ENCODE results near the gene HTR1B.

Gene HTR1B

GRCh38 chr6:77455271-77455670 is 8.0 kb downstream of the HTR1B start:
- DNase-seq: no peak

GRCh38 chr6:77454386-77454785 is 8.9 kb downstream of the HTR1B start:
- no peak for DNase-seq

GRCh38 chr6:77451466-77451865 is 11.8 kb downstream of the HTR1B start:
- no peak for DNase-seq

- no peak for DNase-seq
Measured at GRCh38 chr6:77450924-77451323, 12.4 kb downstream of the HTR1B start.

GRCh38 chr6:77448546-77448945 is 14.7 kb downstream of the HTR1B start:
- no peak for DNase-seq

- DNase-seq: no peak
Measured at GRCh38 chr6:77447254-77447653, 16.0 kb downstream of the HTR1B start.

- DNase-seq: no peak
Measured at GRCh38 chr6:77446249-77446648, 17.0 kb downstream of the HTR1B start.

GRCh38 chr6:77445214-77445613 is 18.1 kb downstream of the HTR1B start:
- DNase-seq: no peak

GRCh38 chr6:77440206-77440976 is 22.9 kb downstream of the HTR1B start:
- no peak for DNase-seq

- no peak for DNase-seq
Measured at GRCh38 chr6:77433888-77434287, 29.4 kb downstream of the HTR1B start.

- no peak for DNase-seq
Measured at GRCh38 chr6:77430504-77430903, 32.8 kb downstream of the HTR1B start.

GRCh38 chr6:77425671-77426070 is 37.6 kb downstream of the HTR1B start:
- no peak for DNase-seq

GRCh38 chr6:77425216-77425615 is 38.1 kb downstream of the HTR1B start:
- no peak for DNase-seq

GRCh38 chr6:77424761-77425160 is 38.5 kb downstream of the HTR1B start:
- no peak for DNase-seq

GRCh38 chr6:77416839-77417238 is 46.5 kb downstream of the HTR1B start:
- no peak for DNase-seq

GRCh38 chr6:77415706-77416105 is 47.6 kb downstream of the HTR1B start:
- DNase-seq: no peak

Data from activated CD4-positive, alpha-beta T cell treated with anti-CD3 and anti-CD28 coated beads, Interleukin-2, amount 50 U/mL, for 16 hours (primary cell).